Loucy (cell line): Measurements from ENCODE around the gene ZNF235.

Source experiments
- H2AFZ ChIP-seq: fragments of 200-600 bp; sonication (generic); 2 replicates; pipeline ENCODE4 v1.6.0; 2016; ENCODE audit warnings: antibody characterized with exemption, mild to moderate bottlenecking, low read length, moderate library complexity
- H3F3A ChIP-seq: fragments of 200-600 bp; 2 replicates; pipeline ENCODE4 v1.6.0; 2016; ENCODE audit warnings: antibody characterized with exemption, low read depth, mild to moderate bottlenecking
- H3K27me3 ChIP-seq: fragments of 200-600 bp; sonication (generic); 2 replicates; pipeline ENCODE4 v1.6.1; 2014; ENCODE audit warnings: low read length, mild to moderate bottlenecking; ENCODE audit not compliant: insufficient read depth, poor library complexity, severe bottlenecking
- H3K36me3 ChIP-seq: fragments of 200-600 bp; sonication (generic); 2 replicates; pipeline ENCODE4 v1.6.1; 2016; ENCODE audit warnings: low read length; ENCODE audit not compliant: insufficient read depth
- H3K4me1 ChIP-seq: fragments of 200-600 bp; sonication (generic); 2 replicates; pipeline ENCODE4 v1.5.1; 2014; ENCODE audit warnings: low read length, mild to moderate bottlenecking; ENCODE audit not compliant: insufficient read depth, poor library complexity, severe bottlenecking
- H3K4me2 ChIP-seq: fragments of 200-600 bp; sonication (generic); 2 replicates; pipeline ENCODE4 v1.6.0; 2014; ENCODE audit warnings: antibody characterized with exemption, low read length, low read depth, mild to moderate bottlenecking; ENCODE audit not compliant: poor library complexity, severe bottlenecking
- H3K4me3 ChIP-seq: fragments of 200-600 bp; sonication (generic); 2 replicates; pipeline ENCODE4 v1.5.1; 2014; ENCODE audit warnings: low read length, mild to moderate bottlenecking, mixed read lengths; ENCODE audit not compliant: poor library complexity, severe bottlenecking
- H3K79me2 ChIP-seq: fragments of 200-600 bp; sonication (generic); 2 replicates; pipeline ENCODE4 v1.6.1; 2014; ENCODE audit warnings: low read length; ENCODE audit not compliant: insufficient read depth
- H3K9ac ChIP-seq: fragments of 200-600 bp; sonication (generic); 2 replicates; pipeline ENCODE4 v1.6.0; 2014; ENCODE audit warnings: mild to moderate bottlenecking, low read depth, low read length, moderate library complexity; ENCODE audit not compliant: poor library complexity, severe bottlenecking
- H3K9me2 ChIP-seq: fragments of 200-600 bp; sonication (generic); replicated peaks from 2 replicates; pipeline ENCODE4 v1.6.1; 2016; ENCODE audit warnings: low read depth, low read length, mixed read lengths
- H3K9me3 ChIP-seq: fragments of 200-600 bp; sonication (generic); 2 replicates; pipeline ENCODE4 v1.6.1; 2014; ENCODE audit warnings: mild to moderate bottlenecking, antibody characterized with exemption, low read length, low read depth; ENCODE audit not compliant: insufficient read depth
- H4K20me1 ChIP-seq: fragments of 200-600 bp; sonication (generic); 2 replicates; pipeline ENCODE4 v1.6.0; 2014; ENCODE audit warnings: antibody characterized with exemption, low read length, mild to moderate bottlenecking; ENCODE audit not compliant: insufficient read depth, poor library complexity, severe bottlenecking
- EZH2phosphoT487 ChIP-seq: fragments of 200-600 bp; IDR thresholded peaks from 2 replicates; pipeline ENCODE4 v1.6.1; 2018; ENCODE audit warnings: antibody characterized with exemption, mild to moderate bottlenecking, moderate library complexity, borderline replicate concordance
- TF ChIP-seq, protein P1 (sequence below): fragments of 200-600 bp; sonication (generic); conservative IDR thresholded peaks from 2 replicates; pipeline ENCODE4 v1.5.1; 2014; ENCODE audit warnings: mild to moderate bottlenecking, antibody characterized with exemption, low read length

ZNF235 gene

DNA sequence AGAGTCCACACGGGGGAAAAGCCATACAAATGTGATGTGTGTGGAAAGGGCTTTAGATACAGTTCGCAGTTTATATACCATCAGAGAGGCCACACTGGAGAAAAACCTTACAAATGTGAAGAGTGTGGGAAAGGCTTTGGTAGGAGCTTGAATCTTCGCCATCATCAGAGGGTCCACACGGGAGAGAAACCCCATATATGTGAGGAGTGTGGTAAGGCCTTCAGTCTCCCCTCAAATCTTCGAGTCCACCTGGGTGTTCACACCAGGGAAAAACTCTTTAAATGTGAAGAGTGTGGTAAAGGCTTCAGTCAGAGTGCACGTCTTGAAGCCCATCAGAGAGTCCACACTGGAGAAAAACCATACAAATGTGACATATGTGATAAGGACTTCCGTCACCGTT lies 68.4 kb downstream of the ZNF235 start:
- no peak overlapping the region for H3K9ac ChIP-seq
- H3K9me2 ChIP-seq, result no peaks in the 10 kb centered on the region
- no peaks in the 10 kb centered on the region for H4K20me1 ChIP-seq
- no peaks in the 10 kb centered on the region for H3F3A ChIP-seq
- H3K79me2 ChIP-seq, result no peaks in the 10 kb centered on the region
- no peak overlapping the region for H3K4me3 ChIP-seq
- no peak for TF ChIP-seq EZH2phosphoT487
- TF ChIP-seq, protein P1, sequence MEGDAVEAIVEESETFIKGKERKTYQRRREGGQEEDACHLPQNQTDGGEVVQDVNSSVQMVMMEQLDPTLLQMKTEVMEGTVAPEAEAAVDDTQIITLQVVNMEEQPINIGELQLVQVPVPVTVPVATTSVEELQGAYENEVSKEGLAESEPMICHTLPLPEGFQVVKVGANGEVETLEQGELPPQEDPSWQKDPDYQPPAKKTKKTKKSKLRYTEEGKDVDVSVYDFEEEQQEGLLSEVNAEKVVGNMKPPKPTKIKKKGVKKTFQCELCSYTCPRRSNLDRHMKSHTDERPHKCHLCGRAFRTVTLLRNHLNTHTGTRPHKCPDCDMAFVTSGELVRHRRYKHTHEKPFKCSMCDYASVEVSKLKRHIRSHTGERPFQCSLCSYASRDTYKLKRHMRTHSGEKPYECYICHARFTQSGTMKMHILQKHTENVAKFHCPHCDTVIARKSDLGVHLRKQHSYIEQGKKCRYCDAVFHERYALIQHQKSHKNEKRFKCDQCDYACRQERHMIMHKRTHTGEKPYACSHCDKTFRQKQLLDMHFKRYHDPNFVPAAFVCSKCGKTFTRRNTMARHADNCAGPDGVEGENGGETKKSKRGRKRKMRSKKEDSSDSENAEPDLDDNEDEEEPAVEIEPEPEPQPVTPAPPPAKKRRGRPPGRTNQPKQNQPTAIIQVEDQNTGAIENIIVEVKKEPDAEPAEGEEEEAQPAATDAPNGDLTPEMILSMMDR, result no peak
- peaks cover 58% of the 10 kb centered on the region for H3K36me3 ChIP-seq
- no peak overlapping the region for H2AFZ ChIP-seq
- no peaks in the 10 kb centered on the region for H3K9me3 ChIP-seq
- H3K27me3 ChIP-seq, result no peaks in the 10 kb centered on the region
- no peak overlapping the region for H3K4me2 ChIP-seq
- H3K4me1 ChIP-seq, result no peaks in the 10 kb centered on the region
